Measurements from ENCODE around the gene ALDH3B2.

DNA sequence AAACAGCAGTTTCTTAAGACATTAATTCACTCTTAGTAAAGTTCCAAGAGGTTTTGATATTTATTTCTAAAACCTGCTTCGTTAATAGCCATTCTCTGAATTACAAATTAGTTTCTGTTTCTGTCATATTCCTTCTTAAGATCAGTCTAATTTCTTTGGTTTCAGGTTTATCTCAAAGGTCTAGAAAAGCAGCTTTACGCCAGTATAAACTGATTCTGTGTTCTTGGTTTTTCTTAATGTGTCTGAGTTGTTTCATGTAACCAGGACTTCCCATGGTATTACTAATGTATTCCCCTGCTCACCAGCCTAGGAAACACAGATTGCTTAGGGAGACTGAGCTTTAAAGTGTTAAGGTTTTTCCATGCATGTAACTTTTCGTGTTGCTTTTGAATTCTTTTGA lies 17.1 kb downstream of the ALDH3B2 start:
- TF ChIP-seq, protein P1, sequence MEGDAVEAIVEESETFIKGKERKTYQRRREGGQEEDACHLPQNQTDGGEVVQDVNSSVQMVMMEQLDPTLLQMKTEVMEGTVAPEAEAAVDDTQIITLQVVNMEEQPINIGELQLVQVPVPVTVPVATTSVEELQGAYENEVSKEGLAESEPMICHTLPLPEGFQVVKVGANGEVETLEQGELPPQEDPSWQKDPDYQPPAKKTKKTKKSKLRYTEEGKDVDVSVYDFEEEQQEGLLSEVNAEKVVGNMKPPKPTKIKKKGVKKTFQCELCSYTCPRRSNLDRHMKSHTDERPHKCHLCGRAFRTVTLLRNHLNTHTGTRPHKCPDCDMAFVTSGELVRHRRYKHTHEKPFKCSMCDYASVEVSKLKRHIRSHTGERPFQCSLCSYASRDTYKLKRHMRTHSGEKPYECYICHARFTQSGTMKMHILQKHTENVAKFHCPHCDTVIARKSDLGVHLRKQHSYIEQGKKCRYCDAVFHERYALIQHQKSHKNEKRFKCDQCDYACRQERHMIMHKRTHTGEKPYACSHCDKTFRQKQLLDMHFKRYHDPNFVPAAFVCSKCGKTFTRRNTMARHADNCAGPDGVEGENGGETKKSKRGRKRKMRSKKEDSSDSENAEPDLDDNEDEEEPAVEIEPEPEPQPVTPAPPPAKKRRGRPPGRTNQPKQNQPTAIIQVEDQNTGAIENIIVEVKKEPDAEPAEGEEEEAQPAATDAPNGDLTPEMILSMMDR (IDR thresholded peaks at IDR 0.05 in 4 of 5, conservative IDR thresholded peaks at IDR 0.05 in 1 of 5), result no peak
- no peak for TF ChIP-seq POLR2A (IDR thresholded peaks at IDR 0.05)

Measured in gastrocnemius medialis (tissue), 4 donors.